Smooth muscle cell of trachea (primary cell): Measurements from ENCODE around the gene ZNF326. TPM values are rescaled to one million over a fixed set of nuclear protein-coding genes. Genes with fewer than 3 reads are reported as not detected.

Source experiments
- total RNA-seq: library from RNA; depleted of rRNA; stranded (reverse); fragments of >200 nt; gene quantifications from 2 replicates; pipeline ENCODE4 v1.2.1, GENCODE V29; 2014

ZNF326 gene
- total RNA-seq: 4.1 and 13.4 TPM in 2 replicates

GRCh38 chr1:89994805-89995597 is at the start of gene ZNF326:
Gene ZNF326, plus strand, starts transcription at chr1:89995110. Its CDS starts 148 bp downstream, at chr1:89995258.

Other genes starting within 250 kb of the ZNF326 start
- gene LRRC8D, start 174.1 kb upstream of the ZNF326 start, total RNA-seq: 24.3 and 34.4 TPM in 2 replicates